ENCODE measurements around the gene DIABLO.

GRCh38 chr12:122204167-122205052 lies 21.4 kb downstream of the DIABLO start:
- TF ChIP-seq, protein P1, sequence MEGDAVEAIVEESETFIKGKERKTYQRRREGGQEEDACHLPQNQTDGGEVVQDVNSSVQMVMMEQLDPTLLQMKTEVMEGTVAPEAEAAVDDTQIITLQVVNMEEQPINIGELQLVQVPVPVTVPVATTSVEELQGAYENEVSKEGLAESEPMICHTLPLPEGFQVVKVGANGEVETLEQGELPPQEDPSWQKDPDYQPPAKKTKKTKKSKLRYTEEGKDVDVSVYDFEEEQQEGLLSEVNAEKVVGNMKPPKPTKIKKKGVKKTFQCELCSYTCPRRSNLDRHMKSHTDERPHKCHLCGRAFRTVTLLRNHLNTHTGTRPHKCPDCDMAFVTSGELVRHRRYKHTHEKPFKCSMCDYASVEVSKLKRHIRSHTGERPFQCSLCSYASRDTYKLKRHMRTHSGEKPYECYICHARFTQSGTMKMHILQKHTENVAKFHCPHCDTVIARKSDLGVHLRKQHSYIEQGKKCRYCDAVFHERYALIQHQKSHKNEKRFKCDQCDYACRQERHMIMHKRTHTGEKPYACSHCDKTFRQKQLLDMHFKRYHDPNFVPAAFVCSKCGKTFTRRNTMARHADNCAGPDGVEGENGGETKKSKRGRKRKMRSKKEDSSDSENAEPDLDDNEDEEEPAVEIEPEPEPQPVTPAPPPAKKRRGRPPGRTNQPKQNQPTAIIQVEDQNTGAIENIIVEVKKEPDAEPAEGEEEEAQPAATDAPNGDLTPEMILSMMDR (IDR thresholded peaks at IDR 0.05; ENCODE audit: insufficient read depth, low read depth, low read length), result no peak
- peak; percentile 99 for TF ChIP-seq EZH2 (IDR thresholded peaks at IDR 0.05; ENCODE audit: insufficient read depth, low read length)

Data from astrocyte (in vitro differentiated cells and primary cell).